ENCODE results near the gene CCDC87.
"Not testable (repeated sequence)": the region's sequence is repeated elsewhere in the genome, so short reads cannot be mapped to it uniquely, and the experiment has no call there.

- not testable (repeated sequence) for TF ChIP-seq CTCF (IDR thresholded peaks at IDR 0.05; ENCODE audit: borderline replicate concordance, extremely low read depth, low read length, poor library complexity, severe bottlenecking); EZH2 (IDR thresholded peaks at IDR 0.05; ENCODE audit: borderline replicate concordance, low read depth, low read length, severe bottlenecking)
Measured at GRCh38 chr11:66582565-66583147, 10.2 kb downstream of the CCDC87 start.

Measured in DND-41 (cell line).